HG02763 (cell line): ENCODE measurements around the gene PGLYRP2.
A peak's percentile ranks its signal among the peaks of the same experiment; 100 is the strongest.

Source experiments
- ATAC-seq: cut with Tn5 transposase; IDR thresholded peaks from one replicate; pipeline ENCODE4 v1.9.1; 2021; ENCODE audit warnings: mild to moderate bottlenecking, moderate library complexity; ENCODE audit not compliant: unreplicated experiment

The PGLYRP2 gene

DNA sequence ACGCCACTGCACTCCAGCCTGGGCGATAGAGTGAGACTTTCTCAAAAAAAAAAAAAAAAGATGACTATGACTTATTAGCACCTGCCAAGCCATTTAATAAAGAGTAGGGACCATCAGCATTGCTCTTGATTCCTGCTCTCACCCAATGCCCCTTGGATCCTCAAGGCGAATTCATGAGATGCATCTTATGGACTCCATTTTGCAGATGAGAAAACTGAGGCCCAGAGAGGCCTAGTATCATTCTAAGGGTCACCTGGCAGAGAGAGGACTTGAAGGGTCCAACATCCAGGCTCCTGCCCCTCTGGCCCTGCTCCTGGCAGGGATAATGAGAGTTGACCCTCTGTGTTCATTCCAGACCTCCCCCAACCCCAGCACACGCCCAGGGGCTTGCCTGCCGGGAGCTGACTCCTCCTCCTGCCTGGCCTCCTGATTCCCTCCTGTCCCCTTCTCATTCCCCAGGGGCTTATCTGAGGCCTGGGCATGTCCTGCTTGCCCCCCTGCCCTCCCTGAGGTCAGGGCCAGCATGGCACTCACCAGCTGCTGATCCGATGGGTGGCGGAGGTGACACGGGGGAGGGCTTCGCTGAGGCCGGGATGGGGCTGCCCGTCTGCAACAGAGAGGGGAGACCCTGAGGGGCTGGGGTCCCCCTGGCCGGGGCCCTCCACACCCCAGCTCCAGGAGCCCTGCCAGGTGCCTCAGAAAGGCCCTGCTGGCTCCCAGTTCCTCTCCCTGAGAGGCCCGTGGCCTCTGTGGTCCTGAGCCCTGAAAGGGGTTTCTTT lies 37.0 kb downstream of the PGLYRP2 start:
- ATAC-seq, result no peak

DNA sequence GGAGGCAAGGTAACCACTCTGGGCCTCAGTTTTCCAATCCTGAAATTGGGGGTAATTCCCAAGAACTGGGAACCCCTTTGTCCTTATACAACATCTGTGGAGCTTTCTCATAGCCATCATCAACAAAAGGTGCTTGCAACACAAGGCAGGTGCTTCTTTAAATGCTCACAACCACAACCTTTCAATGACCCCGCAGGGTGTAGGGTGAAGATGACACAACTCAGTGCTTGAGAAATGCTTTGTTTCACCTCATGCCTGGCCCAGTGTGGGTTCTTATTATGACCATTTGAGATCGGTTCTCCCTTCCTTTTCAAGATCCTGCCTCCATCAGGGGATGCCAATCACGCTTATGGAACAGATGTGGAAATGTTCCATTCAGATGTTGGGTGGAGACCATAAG lies 38.0 kb downstream of the PGLYRP2 start:
- no peak for ATAC-seq

- no peak for ATAC-seq
Observed at GRCh38 chr19:15439821-15440641, 39.3 kb downstream of the PGLYRP2 start.

DNA sequence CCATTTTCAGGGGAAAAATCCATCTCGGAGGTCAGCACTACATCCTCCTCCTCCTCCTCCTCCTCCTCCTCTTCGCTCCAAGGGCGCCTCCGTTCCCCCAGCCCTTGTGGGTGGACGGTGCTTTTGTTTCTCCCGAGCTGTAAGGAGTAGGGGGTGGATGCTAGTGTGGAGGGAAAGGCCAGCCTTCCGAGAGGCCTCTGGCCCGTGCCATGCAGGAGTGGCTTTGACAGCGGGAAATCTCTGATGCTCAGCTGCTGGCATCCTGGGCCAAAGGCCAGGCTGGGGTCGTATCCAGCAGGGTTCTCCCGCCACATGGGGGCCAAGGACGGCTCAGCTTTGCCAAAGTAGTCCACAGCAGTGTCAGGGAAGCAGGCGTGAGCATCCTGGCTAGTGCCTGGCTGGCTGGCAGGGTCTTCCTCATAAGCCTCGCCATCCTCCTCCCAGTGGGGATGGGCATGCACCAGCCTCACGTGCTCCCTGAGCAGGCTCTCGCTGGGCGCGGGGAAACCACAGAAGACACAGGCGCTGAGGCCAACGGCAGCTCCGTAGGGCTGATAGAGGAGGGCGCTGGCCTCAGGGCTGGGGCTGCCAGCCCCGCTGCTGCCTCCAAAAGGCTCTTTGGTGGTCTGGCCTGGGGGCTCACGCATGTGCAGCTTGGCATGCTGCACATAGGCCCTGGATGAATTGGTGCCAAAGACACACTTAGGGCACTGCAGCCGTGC lies 40.1 kb downstream of the PGLYRP2 start:
- no peak for ATAC-seq

DNA sequence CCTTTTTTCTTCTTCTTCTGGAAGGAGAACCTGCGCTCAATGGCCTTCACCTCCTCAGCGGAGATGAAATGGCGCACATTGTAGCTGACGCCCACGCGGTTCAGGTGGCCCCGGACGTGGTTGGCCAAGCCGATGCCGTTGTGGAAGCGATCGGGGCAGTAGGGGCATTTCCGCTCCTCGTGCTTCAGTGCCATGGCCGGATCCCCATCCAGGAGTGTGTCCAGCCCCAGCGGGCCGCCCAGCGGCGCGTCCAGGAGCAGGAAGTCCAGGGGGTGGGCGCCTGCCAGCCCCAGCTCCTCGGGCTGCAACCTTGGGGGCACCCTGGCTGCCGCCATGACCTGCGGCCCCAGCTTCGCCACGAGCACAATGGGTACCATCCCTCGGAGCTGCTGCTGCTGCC lies 40.7 kb downstream of the PGLYRP2 start:
- ATAC-seq, result no peak

DNA sequence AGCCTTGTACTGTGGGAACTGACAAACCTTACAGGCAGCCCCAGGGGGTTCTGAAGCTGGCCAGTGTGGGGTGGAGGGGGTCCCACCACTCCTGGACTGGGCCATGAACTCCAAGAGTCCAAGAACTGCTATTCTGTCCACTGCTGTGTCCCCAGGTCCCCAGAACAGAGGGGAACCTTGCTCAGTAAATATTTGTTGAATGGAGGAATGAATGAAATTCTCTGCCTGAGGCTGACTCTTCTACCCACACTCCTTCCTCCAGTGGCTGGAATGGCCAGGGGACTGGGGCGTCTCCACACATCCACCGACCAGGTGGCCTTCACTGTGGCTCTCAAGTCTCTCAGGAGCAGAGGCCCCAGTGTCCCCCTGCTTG lies 41.2 kb downstream of the PGLYRP2 start:
- ATAC-seq, result no peak

DNA sequence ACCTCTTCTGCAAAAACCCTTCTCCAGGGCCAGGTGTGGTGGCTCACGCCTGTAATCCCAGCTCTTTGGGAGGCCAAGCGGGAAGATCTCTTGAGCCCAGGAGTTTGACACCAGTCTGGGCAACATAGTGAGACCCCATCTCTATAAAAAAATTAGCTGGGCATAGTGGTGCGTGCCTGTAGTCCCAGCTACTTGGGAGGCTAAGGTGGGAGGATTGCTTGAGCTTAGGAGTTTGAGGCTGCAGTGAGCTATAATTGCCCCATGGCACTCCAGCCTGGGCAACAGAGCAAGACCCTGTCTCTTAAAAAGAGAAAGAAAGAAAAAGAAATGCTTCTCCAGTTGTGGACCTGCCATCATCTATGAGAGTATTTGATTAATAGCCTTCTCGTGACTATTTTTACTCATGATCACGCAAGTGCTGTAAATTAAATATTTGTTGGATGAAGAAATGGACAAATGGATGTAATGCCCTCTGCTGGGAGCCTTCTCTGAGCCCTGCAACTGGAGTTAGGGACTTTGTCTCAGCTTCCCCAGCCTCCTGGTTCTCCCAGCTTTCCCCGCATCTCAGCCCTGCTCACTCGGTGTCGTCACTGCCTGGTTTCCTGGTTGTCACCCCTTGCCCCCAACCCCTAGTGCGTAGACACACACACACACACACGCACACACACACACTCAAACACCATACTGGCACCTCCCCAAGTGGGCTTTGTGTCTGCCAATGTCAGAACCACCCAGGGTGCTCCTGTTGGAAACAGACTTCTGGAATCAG lies 41.8 kb downstream of the PGLYRP2 start:
- no peak for ATAC-seq

- no peak for ATAC-seq
Observed at GRCh38 chr19:15436826-15437110, 42.5 kb downstream of the PGLYRP2 start.

- ATAC-seq, result no peak
Observed at GRCh38 chr19:15436012-15436825, 43.1 kb downstream of the PGLYRP2 start.

- ATAC-seq, result no peak
Observed at GRCh38 chr19:15433519-15434069, 45.7 kb downstream of the PGLYRP2 start.

- peak; percentile 69 for ATAC-seq
Observed at GRCh38 chr19:15432629-15433518, 46.4 kb downstream of the PGLYRP2 start.

DNA sequence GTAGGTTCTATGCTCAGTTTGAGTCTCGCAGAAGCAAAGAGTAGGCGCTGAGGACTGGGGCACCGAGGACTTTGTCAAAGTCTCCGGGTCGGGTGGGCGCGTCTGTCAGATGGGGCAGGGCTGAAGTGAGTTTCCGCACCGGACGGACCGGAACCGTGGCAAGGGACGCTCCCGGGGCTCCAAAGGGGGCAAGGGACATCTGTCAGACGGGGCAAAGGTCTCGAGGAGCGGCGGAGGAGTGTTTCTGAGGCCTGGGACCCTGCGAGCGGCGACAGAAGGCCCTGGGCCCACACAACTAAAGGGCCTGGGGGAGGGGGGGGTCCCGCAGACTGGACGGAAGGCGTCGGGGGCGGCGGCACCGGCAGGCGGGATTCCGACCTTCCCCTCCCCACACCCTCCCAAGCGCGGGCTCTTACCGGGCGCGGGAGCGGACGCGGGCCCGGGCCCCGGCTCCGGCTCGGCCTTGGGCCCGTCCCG lies 47.2 kb downstream of the PGLYRP2 start:
- ATAC-seq, result no peak

DNA sequence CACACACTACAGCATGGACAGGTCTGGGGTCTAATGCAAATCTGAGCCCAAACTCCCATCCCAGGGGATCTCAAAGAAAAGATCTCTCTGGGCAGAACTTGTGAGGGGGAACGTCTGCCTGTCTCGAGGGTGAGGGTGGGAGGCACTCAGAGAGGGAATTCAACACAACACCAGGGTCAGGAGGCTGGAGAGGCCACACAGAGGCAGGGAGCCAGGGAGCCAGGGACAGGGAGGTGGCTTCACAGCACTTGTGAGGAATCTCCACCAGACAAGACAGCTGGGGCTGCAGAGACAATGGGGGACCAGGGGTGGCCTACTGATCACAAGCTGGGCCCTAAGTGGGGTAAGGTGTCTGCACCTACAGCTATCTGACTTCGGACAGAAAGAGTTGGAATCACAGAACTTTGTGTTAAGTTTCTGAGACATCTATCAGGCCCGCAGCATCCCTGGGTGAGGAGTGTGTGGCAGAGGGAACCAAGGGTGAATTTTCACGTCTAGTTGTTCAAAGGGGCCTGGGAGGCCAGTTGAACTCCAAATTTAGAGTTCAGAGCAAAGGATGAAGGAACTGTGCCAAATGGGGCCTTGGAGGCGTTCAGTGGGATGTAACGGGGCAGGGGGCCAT lies 47.8 kb downstream of the PGLYRP2 start:
- ATAC-seq, result no peak

DNA sequence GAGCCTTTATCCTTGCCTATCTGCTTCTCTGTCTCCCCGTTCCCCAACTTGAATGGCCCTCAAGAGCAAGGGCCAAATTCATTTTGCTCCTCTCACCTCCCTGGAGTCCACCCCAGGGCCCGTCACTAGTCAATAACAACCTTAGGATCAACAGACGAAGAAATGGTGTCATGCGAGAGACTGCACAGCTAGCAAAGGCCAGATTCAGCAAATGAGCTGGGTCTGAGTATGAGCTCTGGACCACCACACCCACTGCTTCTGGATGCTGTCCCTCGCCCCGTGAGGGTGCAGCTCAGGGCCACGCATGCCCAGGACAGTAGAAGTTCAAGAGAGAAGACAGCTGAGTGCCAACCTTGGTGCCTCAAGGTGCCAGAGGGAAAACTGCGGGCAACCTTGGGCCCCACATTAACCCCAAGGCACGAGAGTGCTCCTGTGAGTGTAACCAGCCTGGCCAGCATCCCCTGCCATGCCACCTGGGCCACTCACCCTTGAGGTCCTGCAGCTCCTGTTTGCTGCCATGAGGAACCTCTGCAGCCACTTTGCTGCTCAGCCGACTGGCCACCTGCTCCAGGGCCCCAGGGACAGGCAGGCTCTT lies 48.7 kb downstream of the PGLYRP2 start:
- ATAC-seq, result no peak

DNA sequence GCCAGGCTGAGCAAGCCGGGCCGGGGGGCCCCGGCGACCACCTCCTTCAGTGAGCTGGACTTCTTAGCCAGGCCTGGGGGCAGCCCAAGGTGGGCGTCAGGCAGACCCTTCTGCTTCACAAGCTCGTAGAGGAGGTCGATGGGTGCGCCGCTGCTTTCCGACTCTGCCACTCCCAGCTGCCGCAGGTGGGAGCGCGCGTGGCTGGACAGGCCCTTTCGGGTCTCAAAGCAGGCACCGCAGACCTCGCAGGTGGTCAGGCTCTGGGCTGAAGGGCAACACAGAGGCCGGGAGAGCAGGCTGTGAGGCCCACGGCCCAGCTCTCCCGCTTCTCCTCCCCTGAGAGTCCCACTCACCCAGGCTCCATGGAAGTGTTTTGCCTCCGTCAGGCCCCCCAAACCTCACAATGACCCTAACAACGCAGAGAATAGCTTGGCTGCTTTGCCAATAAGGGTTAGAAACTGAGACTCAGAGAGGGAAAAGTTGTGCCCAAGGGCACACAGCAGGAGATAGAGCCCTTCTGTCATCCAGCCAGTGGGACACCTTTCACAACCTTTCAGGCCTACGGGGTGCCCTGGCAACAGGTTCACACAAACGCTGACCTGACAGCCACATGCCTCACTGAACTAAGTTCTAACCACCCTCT lies 49.4 kb downstream of the PGLYRP2 start:
- no peak for ATAC-seq

- ATAC-seq, result no peak
Observed at GRCh38 chr19:15428956-15429824, 50.1 kb downstream of the PGLYRP2 start.
